NB4 (cell line): ENCODE data around the gene EPB41L2.

Experiments
- CTCF ChIP-seq: IDR thresholded peaks from one replicate; pipeline ENCODE4 v1.5.1; 2012; ENCODE audit warnings: low read depth, low read length
- MYC ChIP-seq: IDR thresholded peaks from 2 replicates; pipeline ENCODE4 v1.6.1; 2011; ENCODE audit warnings: low read depth, low read length
- POLR2A ChIP-seq: IDR thresholded peaks from 2 replicates; pipeline ENCODE4 v1.6.1; 2011; ENCODE audit warnings: mild to moderate bottlenecking; ENCODE audit not compliant: insufficient read length; ENCODE audit errors: extremely low read depth

DNA sequence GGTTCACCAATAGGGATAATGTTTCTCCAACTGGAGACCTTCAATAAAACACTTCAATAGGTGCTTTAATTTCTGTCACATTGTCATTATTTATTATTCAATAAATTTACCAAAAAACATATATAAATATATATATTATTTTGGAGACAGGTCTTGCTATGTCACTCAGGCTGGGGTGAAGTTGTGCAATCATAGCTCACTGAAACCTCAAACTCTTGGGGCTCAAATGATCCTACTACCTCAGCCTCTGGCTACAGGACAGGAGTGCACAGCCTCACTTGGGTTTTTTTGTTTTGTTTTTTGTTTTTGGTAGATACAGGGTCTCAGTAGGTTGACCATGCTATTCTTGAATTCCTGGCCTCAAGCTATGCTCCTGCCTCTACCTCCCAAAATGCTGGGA lies 226.0 kb downstream of the EPB41L2 start:
- TF ChIP-seq CTCF (no peak), POLR2A (no peak), MYC (no peak)
